ENCODE results near the gene TCP11X2. TPM values are rescaled to one million over a fixed set of nuclear protein-coding genes. Genes with fewer than 3 reads are reported as not detected.
"Not testable (repeated sequence)": the region's sequence is repeated elsewhere in the genome, so short reads cannot be mapped to it uniquely, and the experiment has no call there.

TCP11X2 gene
- total RNA-seq = not detected
- long read RNA-seq = 0 reads

- ATAC-seq, DNase-seq: not testable (repeated sequence)
- WGBS (ENCODE audit: insufficient coverage, low coverage, low lambda C conversion rate, missing lambda C conversion rate) = 28% methylated on average over 8 of the region's 17 CpGs
Observed at GRCh38 chrX:102471762-102472220, at the start of gene TCP11X2. Gene TCP11X2, minus strand, starts transcription at chrX:102471812.

GRCh38 chrX:102517326-102517725, 45.7 kb upstream of the TCP11X2 start:
- Histone ChIP-seq H3K27me3 (peaks cover 0 to 17% of the 10 kb centered on the region in 2 donors), H3K36me3 (no peaks in the 10 kb centered on the region), H3K27ac (no peak overlapping the region), H3K9me3 (no peaks in the 10 kb centered on the region), H3K4me1 (peaks cover 0 to 6% (median 0%) of the 10 kb centered on the region in 4 donors), H3K4me3 (no peak overlapping the region)
- ATAC-seq = no peak
- peak in 2 of 4 donors; percentile 5 to 20 for TF ChIP-seq CTCF (IDR thresholded peaks at IDR 0.05)
- TF ChIP-seq POLR2A (IDR thresholded peaks at IDR 0.05) = no peak
- DNase-seq = no peak
- intact Hi-C loops (cut with DNase I) = no loop called here
- 50% methylated on average over 7 of the region's 7 CpGs for WGBS (ENCODE audit: insufficient coverage, low coverage, low lambda C conversion rate, missing lambda C conversion rate)

More at GRCh38 chrX:102471762-102472220, at the start of gene TCP11X2:
- H3K36me3 ChIP-seq; H3K4me3 ChIP-seq; H3K27ac ChIP-seq; H3K27me3 ChIP-seq; H3K4me1 ChIP-seq; H3K9me3 ChIP-seq; intact Hi-C loops (cut with DNase I): not testable (repeated sequence)

GRCh38 chrX:102515975-102516941, 44.6 kb upstream of the TCP11X2 start, which contains the start of gene TMSB15A:
Gene TMSB15A, minus strand, starts transcription at chrX:102516739.
- no peak within 1 kb of the TSS for H3K27ac ChIP-seq
- peak; percentile 59 to 72 (median 71) for DNase-seq

GRCh38 chrX:102514536-102514935, 42.9 kb upstream of the TCP11X2 start:
- no peak overlapping the region for H3K27ac ChIP-seq
- H3K36me3 ChIP-seq = no peaks in the 10 kb centered on the region
- no peak for DNase-seq
- H3K4me3 ChIP-seq = no peak overlapping the region
- no peak for ATAC-seq
- H3K27me3 ChIP-seq = peaks cover 0 to 17% of the 10 kb centered on the region in 2 donors
- no peaks in the 10 kb centered on the region for H3K9me3 ChIP-seq
- intact Hi-C loops (cut with DNase I) = no loop called here
- WGBS (ENCODE audit: insufficient coverage, low coverage, low lambda C conversion rate, missing lambda C conversion rate) = 69% methylated on average over 1 of the region's 1 CpG
- peaks cover 0 to 6% (median 0%) of the 10 kb centered on the region in 4 donors for H3K4me1 ChIP-seq
- no peak for TF ChIP-seq POLR2A (IDR thresholded peaks at IDR 0.05)
- TF ChIP-seq CTCF (IDR thresholded peaks at IDR 0.05) = no peak

More at GRCh38 chrX:102515975-102516941, 44.6 kb upstream of the TCP11X2 start, which contains the start of gene TMSB15A:
- WGBS (ENCODE audit: insufficient coverage, low coverage, low lambda C conversion rate, missing lambda C conversion rate) = 26% methylated on average over 23 of the region's 62 CpGs
- Histone ChIP-seq H3K4me3 (peak within 1 kb of the TSS; percentile 16 to 40 (median 32)), H3K36me3 (no peaks in the 10 kb centered on the region), H3K27me3 (peaks cover 0 to 17% of the 10 kb centered on the region in 2 donors), H3K9me3 (no peaks in the 10 kb centered on the region), H3K4me1 (peaks cover 0 to 6% (median 0%) of the 10 kb centered on the region in 4 donors)
- peak; percentile 90 to 95 (median 94) for ATAC-seq
- intact Hi-C loops (cut with DNase I) = no loop called here
- TF ChIP-seq POLR2A (IDR thresholded peaks at IDR 0.05) = no peak
- no peak for TF ChIP-seq CTCF (IDR thresholded peaks at IDR 0.05)

- H3K27ac ChIP-seq = no peak overlapping the region
- H3K4me3 ChIP-seq = no peak overlapping the region
- no peaks in the 10 kb centered on the region for H3K4me1 ChIP-seq
- H3K9me3 ChIP-seq = no peaks in the 10 kb centered on the region
- no peak for ATAC-seq
- H3K36me3 ChIP-seq = no peaks in the 10 kb centered on the region
- DNase-seq = no peak
- WGBS (ENCODE audit: insufficient coverage, low coverage, low lambda C conversion rate, missing lambda C conversion rate) = 72% methylated on average over 2 of the region's 2 CpGs
- intact Hi-C loops (cut with DNase I) = no loop called here
- H3K27me3 ChIP-seq = no peaks in the 10 kb centered on the region
- TF ChIP-seq CTCF (IDR thresholded peaks at IDR 0.05) = no peak
- no peak for TF ChIP-seq POLR2A (IDR thresholded peaks at IDR 0.05)
Observed at GRCh38 chrX:102498732-102499131, 27.1 kb upstream of the TCP11X2 start.

All from right lobe of liver (tissue), 6 donors.